Parathyroid adenoma (tissue), 2 donors: Measurements from ENCODE around the gene TNS3.

Experiments
- H2AFZ ChIP-seq: fragments of 300-600 bp; sonication (generic); one replicate; pipeline ENCODE4 v1.7.0; 2017; ENCODE audit warnings: antibody characterized with exemption, mild to moderate bottlenecking
- H3K27ac ChIP-seq: fragments of 300-600 bp; sonication (generic); one replicate; pipeline ENCODE4 v1.7.0; 2017
- H3K27me3 ChIP-seq: fragments of 300-600 bp; sonication (generic); one replicate; pipeline ENCODE4 v1.7.0; 2017; ENCODE audit warnings: low read length; ENCODE audit not compliant: control insufficient read depth, insufficient read depth
- H3K36me3 ChIP-seq: fragments of 300-600 bp; sonication (generic); one replicate; pipeline ENCODE4 v1.7.0; 2017; ENCODE audit warnings: low read length; ENCODE audit not compliant: control insufficient read depth, insufficient read depth
- H3K4me1 ChIP-seq: fragments of 300-600 bp; sonication (generic); one replicate; pipeline ENCODE4 v1.7.0; 2017; ENCODE audit warnings: control low read depth
- H3K4me2 ChIP-seq: fragments of 300-600 bp; sonication (generic); one replicate; pipeline ENCODE4 v1.7.0; 2017; ENCODE audit warnings: low read length
- H3K4me3 ChIP-seq: fragments of 300-600 bp; sonication (generic); one replicate; pipeline ENCODE4 v1.7.0; 2017; ENCODE audit warnings: low read depth, low read length
- H3K79me2 ChIP-seq: fragments of 300-600 bp; sonication (generic); one replicate; pipeline ENCODE4 v1.7.0; 2017; ENCODE audit warnings: control low read depth
- H3K9ac ChIP-seq: fragments of 300-600 bp; sonication (generic); one replicate; pipeline ENCODE4 v1.7.0; 2017; ENCODE audit warnings: mild to moderate bottlenecking
- H3K9me3 ChIP-seq: fragments of 300-600 bp; sonication (generic); one replicate; pipeline ENCODE4 v1.7.0; 2017; ENCODE audit warnings: low read length; ENCODE audit not compliant: control insufficient read depth
- TF ChIP-seq, protein P1 (sequence below): fragments of 300-600 bp; sonication (generic); IDR thresholded peaks from one replicate; pipeline ENCODE4 v1.7.0; 2017; ENCODE audit warnings: antibody characterized with exemption, mild to moderate bottlenecking
- donor health status: primary hyperparathyroidism.

The TNS3 gene

DNA sequence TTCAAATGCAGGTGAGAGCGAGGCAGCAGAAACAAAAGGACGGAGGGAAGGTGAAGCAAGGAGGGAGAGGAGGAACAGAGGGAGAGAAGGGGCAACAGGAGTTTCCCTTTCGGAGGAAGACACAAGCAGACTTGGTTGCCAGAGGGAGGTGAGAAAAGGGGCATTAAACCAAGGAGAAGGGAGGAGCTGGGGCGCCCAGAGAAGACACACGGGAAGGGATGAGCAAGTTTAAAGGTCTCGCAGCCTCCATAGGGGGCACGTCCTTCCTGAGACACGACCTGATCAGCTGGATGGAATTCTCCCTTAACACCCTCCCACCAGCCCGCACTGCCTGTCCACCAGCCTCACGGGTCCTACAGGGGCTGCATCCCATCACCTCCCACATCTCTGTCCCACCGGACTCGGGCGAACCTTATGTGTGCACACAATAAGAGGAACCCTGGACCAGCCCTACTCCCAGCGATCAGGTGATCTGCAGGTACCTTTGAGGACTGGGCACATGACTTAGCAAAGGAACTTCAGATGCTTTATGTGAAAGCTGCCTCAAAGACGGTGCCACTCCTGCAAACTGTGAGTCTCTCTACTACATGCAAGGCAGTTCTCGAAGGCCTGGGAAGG is 251.2 kb downstream of the TNS3 start:
- no peaks in the 10 kb centered on the region for H3K36me3 ChIP-seq
- no peaks in the 10 kb centered on the region for H3K27me3 ChIP-seq
- no peak overlapping the region for H3K9ac ChIP-seq
- TF ChIP-seq, protein P1, sequence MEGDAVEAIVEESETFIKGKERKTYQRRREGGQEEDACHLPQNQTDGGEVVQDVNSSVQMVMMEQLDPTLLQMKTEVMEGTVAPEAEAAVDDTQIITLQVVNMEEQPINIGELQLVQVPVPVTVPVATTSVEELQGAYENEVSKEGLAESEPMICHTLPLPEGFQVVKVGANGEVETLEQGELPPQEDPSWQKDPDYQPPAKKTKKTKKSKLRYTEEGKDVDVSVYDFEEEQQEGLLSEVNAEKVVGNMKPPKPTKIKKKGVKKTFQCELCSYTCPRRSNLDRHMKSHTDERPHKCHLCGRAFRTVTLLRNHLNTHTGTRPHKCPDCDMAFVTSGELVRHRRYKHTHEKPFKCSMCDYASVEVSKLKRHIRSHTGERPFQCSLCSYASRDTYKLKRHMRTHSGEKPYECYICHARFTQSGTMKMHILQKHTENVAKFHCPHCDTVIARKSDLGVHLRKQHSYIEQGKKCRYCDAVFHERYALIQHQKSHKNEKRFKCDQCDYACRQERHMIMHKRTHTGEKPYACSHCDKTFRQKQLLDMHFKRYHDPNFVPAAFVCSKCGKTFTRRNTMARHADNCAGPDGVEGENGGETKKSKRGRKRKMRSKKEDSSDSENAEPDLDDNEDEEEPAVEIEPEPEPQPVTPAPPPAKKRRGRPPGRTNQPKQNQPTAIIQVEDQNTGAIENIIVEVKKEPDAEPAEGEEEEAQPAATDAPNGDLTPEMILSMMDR = no peak
- H3K27ac ChIP-seq = peak overlapping the region; percentile 94
- H3K4me3 ChIP-seq = no peak overlapping the region
- no peak overlapping the region for H3K4me2 ChIP-seq
- H3K79me2 ChIP-seq = peaks cover 26% of the 10 kb centered on the region
- peaks cover 41% of the 10 kb centered on the region for H3K4me1 ChIP-seq
- no peaks in the 10 kb centered on the region for H3K9me3 ChIP-seq
- no peak overlapping the region for H2AFZ ChIP-seq

DNA sequence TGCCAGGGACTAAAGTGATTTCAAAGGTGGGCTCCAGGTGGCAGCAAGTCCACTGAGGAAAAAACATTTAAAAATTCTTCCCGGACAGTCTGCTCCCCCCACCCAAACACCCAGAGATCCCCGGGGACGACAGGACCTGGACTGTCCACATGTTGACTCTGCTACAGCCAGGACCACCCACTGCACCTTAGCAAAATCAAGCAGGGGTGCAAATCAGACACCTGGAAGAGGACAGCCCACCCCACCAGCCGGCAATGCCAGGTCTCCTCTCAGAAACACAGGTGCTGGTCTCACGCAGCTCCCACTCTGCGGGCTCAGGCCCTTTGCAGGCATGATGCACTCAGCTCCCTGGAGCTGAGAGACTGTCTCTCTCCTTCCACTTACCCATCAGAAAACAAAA is 251.9 kb downstream of the TNS3 start:
- no peaks in the 10 kb centered on the region for H3K27me3 ChIP-seq
- peak overlapping the region; percentile 94 for H3K27ac ChIP-seq
- H3K4me1 ChIP-seq = peaks cover 45% of the 10 kb centered on the region
- no peak overlapping the region for H3K4me2 ChIP-seq
- TF ChIP-seq, protein P1 = no peak
- no peaks in the 10 kb centered on the region for H3K9me3 ChIP-seq
- H3K79me2 ChIP-seq = peaks cover 22% of the 10 kb centered on the region
- H2AFZ ChIP-seq = peak overlapping the region; percentile 55
- H3K36me3 ChIP-seq = no peaks in the 10 kb centered on the region
- H3K9ac ChIP-seq = no peak overlapping the region
- no peak overlapping the region for H3K4me3 ChIP-seq

DNA sequence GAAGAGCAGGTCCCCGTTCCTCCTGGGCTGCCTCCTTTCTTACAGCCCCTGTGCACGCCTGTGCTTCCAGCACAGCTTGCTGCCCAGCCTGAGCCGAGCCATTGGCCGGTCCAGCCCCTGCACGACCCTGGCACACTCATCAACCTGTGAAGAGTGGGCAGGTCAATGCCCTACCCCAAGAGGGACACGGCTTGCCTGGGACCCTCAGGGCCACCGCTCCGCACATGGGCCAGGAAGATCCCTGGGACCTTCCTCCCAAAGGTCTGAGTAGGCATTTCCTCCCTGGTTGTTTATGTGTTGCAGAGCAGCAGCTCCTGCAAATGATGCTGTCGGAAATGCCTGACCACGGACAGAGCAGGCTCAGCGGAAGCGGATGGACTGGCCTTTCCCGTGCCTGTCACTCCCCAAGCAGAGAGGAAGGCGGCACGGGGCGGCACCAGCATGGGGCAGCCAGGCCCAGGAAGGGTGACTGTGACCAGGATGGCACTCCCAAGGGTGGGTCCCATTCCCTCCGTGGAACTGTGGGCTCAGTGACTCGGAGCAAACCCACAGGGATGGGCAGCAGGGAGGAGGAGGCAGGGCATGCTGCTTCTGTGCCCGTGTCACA is 252.5 kb downstream of the TNS3 start:
- peak overlapping the region; percentile 94 for H3K27ac ChIP-seq
- TF ChIP-seq, protein P1 = no peak
- peak overlapping the region; percentile 40 for H3K4me2 ChIP-seq
- peak overlapping the region; percentile 55 for H2AFZ ChIP-seq
- H3K27me3 ChIP-seq = no peaks in the 10 kb centered on the region
- peaks cover 22% of the 10 kb centered on the region for H3K79me2 ChIP-seq
- H3K9ac ChIP-seq = no peak overlapping the region
- H3K9me3 ChIP-seq = no peaks in the 10 kb centered on the region
- H3K4me3 ChIP-seq = no peak overlapping the region
- no peaks in the 10 kb centered on the region for H3K36me3 ChIP-seq
- H3K4me1 ChIP-seq = peaks cover 48% of the 10 kb centered on the region

DNA sequence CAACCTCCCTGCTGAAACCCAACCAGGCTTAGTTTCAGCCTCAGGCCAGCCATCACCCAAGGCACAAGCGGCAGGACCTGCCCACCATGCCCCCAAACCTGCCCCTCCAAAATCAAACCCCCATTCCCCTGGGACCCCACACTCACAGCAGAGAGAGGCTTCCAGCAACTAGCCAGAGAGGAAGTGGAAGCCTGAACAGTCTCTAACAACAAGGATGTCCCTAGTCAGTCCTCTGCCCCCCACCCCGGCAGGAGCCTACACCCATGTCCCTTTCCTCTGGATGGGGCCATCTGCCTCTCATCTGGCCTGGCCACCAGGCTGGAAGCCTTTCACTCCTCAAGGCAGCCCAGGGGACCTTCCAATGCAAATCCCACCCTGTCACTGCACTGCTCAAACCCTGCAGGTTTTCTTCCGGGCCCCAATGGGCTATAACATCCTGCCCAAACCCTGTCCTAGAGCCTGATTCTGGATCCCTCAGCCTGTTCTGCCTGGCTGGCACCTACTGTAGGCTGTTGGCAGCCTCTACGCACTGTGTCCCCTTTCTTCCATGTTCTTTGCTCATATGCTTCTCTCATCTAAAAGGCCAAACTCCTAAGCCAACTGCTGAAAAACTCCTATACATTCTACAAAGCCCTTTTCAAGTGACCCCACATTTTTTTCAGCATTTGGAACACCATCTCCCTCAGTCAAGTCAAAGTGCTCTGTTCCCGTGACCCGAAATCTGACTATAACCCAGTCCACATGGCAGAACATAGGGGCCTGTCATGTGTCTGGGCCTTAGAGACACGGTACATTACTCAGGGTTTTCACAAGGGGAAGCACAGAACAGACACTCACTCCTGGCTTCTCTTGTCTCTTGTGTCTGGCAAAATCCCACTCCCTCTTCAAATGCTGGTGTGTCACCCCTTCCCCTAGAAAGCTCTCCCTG is 253.3 kb downstream of the TNS3 start:
- Histone ChIP-seq H3K4me2 (peak overlapping the region; percentile 83), H3K4me1 (peaks cover 48% of the 10 kb centered on the region), H3K27ac (peak overlapping the region; percentile 94), H3K27me3 (no peaks in the 10 kb centered on the region), H3K9me3 (no peaks in the 10 kb centered on the region), H3K36me3 (no peaks in the 10 kb centered on the region), H3K4me3 (no peak overlapping the region), H3K79me2 (peaks cover 18% of the 10 kb centered on the region), H3K9ac (peak overlapping the region; percentile 68), H2AFZ (peak overlapping the region; percentile 65)
- TF ChIP-seq, protein P1 = no peak
